Stimulated activated CD4-positive, alpha-beta T cell treated with anti-CD3 and anti-CD28 coated beads, Interleukin-4, amount 100 ng/mL, for 24 hours (primary cell): Measurements from ENCODE around the gene ZNF695.

Experiments
- DNase-seq: peaks from one replicate; pipeline ENCODE4 v3.0.0-alpha.2; 2020

The ZNF695 gene

GRCh38 chr1:246954126-246954525 is 53.7 kb downstream of the ZNF695 start:
- no peak for DNase-seq

DNA sequence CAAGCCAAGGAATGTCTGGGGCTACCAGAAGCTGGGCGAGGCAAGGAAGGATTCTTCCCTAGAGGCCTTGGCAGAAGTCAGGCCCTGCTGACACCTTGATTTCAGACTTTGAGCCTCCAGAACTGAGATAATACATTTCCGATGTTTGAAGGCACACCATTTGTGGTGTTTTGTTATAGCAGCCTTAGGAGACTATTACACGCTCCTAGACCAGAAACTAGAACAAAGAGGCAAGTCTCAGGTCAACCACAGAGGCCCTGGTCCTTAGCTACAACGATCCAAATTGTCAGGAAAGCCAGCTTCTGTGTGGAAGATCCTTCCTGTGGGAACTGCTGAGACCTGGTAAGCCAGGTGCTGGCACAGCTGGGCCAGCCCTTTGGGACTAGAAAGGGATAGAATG is 56.4 kb downstream of the ZNF695 start:
- no peak for DNase-seq

- no peak for DNase-seq
Observed at GRCh38 chr1:246949956-246950355, 57.9 kb downstream of the ZNF695 start.

DNA sequence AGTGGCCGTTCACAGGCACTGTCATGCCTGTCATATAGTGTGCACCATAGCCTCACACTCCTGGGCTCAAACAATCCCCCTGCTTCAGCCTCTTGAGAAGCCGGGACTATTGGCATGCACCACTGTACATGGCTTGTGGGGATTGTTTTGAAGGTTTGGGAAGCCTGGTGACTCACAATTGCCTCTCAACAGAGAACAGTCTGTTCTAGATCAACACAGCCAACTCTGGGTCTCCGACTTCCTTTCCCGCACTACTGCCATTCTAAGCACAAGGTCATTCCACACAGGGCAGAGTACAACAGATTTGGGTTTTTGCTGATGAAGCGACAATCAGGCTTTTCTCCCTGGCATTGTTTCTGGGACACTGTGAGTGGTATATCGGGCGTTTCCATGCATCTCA is 60.6 kb downstream of the ZNF695 start:
- no peak for DNase-seq

GRCh38 chr1:246946366-246946765 is 61.5 kb downstream of the ZNF695 start:
- no peak for DNase-seq
